HG03558 (cell line): ENCODE data around the gene P2RY12.
A peak's percentile ranks its signal among the peaks of the same experiment; 100 is the strongest.
"Not testable (repeated sequence)": the region's sequence is repeated elsewhere in the genome, so short reads cannot be mapped to it uniquely, and the experiment has no call there.

Experiments used
- ATAC-seq: cut with Tn5 transposase; IDR thresholded peaks from one replicate; pipeline ENCODE4 v1.9.1; 2021; ENCODE audit warnings: moderate number of reproducible peaks; ENCODE audit not compliant: unreplicated experiment; ENCODE audit errors: extremely low read depth

The P2RY12 gene

GRCh38 chr3:151393941-151394340 is 9.4 kb upstream of the P2RY12 start:
- no peak for ATAC-seq

DNA sequence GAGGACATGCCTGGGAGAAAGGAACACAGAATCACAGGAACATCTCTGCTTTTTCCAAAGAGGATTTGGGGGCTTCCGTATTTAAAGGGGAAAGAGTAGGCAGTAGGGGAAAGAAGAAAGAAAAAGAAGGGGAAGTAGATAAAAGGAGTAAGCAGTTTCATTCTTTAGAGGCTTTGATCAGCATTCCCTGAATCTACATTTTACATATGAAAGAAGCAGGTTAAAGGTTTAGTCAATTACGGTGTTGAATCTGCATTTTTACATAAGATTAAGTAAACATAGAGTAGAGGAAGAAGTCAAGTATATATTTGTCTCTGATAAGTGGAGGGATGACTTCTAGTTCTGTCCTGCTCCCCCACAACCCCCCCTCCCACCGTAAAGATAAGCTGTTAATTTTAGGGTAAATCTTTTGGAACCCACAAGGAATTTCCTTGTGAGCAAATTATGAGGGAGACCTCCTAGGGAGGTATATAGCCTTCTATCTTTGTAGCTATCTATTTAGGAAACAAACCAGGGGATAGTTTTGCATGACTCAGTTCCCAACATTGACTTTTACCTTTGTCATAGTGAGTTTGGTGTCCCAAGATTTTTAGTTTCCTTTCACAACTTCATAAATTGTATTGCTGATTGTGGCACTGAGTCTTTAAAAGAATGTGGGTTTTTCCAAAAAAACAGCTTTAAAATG is 8.7 kb upstream of the P2RY12 start:
- ATAC-seq = no peak

DNA sequence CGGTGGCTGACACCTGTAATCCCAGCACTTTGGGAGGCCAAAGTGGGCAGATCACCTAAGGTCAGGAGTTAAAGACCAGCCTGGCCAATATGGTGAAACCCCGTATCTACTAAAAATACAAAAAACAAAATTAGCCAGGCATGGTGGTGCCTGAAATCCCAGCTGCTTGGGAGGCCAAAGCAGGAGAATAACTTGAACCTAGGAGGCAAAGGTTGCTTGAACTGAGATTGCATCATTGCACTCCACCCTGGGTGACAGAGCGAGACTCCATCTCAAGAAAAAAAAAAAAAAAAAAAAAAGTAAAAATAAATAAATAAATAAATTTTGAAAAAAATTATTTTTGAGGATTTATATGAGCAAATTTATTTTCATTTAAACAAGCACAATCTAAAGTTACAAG is 7.6 kb upstream of the P2RY12 start:
- not testable (repeated sequence) for ATAC-seq

DNA sequence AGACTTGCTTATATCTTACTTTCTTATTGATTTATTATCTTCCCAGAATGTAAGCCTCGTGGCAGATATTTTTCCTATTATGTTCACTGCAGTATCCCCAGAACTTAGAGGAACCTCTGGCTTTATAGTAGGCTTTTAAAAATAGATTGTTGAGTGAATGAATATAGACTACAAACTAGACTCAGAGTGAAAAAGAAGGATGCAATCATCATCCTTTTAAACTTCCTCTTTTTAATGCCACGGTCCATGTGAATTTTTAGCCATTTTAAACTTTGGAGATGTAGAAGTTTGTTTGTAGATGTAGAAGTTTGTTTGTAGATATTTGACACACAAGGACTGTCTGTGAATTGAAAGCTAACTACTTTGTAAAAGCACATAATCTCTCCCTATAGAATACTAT is 7.2 kb upstream of the P2RY12 start:
- no peak for ATAC-seq

- ATAC-seq = no peak
Observed at GRCh38 chr3:151387842-151388241, 3.3 kb upstream of the P2RY12 start.

DNA sequence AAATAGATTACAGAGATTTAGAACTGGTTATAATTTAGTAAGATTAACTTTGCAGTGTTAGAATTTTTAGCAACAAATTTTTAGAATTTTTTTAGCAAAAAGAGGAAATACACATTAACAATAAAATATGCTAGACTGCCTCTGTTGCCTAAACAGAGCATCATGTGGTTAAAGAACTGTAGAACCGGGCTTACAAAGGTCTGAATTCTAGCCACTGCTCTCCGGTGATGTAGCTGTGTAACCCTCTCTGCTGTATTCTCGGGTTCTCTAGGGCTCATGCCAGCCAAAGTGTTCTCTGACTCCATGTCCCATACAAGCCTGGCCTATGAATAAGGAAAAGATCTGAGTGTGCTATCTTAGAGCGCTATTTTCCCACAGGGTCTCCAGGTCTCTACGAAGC is 2.9 kb upstream of the P2RY12 start:
- no peak for ATAC-seq

DNA sequence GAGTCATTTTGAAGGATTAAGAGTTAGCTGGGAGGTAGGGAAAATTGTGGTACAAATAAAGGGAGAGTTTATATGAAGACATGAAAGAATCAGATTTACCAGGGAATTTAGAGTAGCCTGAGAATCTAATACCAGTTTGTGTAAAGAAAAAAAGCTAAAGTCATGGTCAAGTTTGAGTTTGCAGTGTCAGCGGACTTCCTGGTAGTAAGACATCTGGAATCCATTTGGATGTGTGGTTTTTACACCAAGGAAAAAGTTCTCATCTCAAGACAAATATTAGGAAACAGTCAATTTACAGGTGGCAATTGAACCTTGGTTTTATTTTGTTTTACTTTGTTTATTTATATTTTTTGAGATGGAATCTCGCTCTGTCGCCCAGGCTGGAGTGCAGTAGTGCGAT is 1.5 kb upstream of the P2RY12 start:
- ATAC-seq = no peak

DNA sequence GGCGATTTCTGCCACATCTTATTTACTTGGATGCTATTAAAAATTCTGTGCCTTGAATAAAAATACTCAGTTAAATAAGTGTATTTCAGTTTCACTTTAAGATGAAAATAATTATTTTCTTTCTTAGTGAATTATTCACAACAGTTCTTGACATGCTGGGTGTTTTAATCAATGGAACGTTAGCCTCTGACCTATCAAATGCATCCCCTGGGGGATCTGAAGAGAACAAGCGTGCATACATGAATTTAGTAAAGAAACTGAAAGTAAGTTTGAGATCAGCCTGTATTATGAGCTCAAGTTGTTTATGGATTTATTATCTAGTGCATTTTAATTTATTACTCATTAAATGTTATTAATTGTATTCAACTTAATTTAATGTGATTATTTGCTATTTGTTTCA is 597 bp downstream of the P2RY12 start:
- peak; percentile 43 for ATAC-seq

DNA sequence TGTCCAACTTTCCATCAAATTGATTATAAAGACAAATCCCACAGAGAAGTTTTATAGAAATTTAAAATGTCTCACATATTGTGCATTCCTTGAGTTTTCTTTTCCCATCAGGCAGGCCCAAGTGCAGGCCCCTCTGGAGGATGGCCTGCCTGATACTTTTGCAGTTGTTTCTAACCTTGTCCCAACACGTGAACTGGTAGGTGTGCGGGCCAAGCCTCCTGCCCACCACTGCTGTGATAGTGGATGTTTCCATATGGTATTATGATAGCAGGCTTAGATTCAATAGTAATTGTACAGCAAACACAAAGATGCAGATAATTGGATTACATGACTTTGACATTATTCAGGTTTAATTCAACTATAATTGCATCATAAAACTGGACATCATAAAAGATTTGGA is 1.4 kb downstream of the P2RY12 start:
- no peak for ATAC-seq

DNA sequence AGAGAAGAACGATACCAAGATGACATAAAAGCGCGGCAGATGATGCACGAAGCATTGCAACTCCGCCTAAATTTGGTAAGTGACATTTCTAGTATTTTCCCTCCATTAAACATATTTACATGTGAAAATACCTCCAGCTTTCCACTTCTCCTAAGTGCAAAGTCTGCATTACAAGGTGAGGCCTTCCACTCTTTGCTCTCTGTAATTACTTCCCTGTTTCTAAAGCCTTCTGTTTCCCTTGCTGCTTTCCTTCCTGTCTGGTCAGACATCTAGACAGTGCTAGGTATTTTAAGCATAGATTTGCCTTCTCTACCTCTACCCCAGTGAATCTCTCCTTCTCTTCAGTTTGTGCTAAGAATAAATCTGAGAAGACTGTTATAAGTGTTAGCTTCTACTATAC is 1.9 kb downstream of the P2RY12 start:
- ATAC-seq = no peak

DNA sequence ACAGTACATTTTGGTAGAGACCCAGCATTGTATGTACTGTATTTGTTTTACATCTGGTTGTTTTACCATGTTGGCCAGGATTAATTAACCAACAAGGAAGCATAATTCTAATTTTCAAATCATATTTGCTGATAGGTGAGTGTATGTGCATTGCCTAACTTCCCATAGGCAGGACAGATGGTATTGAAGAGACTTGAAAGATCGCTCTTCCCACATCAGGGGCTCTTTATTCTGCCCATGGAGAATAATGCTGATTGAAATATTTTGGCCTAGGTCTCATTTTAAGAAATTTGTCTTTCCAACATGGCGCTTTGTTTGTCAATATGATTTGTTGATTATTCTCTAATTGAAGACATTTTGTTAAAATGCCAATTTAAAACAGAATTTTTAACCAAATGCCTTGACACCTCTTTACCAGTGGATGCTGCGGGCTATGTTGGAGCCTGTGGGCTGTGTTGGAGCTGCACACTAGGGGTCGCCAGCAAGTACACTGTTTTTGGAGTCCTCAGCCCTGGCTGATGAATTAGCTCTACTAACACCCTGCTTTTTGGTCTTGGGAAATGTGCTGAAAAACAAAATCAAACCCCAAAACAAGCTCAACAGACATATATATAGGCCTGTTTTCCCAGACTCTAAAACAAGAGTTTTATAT is 5.3 kb downstream of the P2RY12 start:
- no peak for ATAC-seq

GRCh38 chr3:151377768-151378385 is 6.7 kb downstream of the P2RY12 start:
- no peak for ATAC-seq

DNA sequence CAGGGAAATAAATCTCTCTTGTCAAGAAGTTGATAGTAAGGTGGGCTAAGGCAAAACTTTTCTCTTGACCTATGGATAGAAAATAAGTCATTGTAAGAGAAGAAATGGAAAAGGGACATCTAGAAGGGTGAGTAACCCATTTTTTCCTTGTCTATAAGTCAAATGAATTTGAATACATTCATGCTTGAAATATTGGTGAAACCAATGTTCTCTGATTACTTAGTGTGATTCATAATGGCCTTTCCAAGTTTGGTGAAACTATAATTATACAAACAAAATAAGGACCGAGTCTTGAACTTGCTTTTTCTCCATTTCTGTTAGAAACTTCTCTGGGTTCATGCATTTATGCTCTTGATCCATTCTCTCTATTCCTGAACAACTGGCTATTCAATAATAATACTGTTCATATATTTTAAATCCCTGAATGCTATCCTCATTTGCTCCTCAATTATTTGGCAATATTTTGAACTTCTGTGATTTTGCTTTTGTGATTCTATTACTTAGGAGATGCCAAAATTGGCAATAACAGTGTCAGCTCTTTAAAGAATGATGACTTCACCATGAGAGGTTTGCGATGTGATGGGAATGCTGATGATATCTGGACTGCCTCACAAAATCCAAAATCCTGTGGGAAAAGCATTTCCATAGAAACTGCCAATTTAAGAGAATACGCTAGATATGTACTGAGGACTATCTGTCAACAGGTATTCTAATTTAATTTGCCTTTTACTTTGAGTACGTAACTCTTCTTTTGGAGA is 12.3 kb downstream of the P2RY12 start:
- ATAC-seq = no peak

DNA sequence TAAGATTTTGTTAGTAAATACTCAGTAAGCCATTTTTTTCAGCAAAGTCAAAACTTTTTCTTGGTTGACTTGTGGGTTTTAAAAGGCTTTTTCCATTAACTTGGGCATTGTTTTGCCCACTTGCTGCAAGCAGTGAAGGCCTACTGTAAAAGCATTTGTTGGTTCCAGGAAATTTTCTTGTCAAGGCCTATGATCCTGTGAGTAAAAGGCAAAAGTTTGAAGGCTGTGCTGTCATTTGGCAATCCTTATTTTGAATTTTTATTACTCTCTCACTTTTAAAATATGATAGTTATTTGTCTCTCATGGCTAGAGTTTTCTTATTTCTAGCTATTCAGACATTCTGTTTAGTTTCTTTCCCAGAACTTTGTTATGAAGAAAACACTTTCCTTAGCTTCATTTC is 13.0 kb downstream of the P2RY12 start:
- ATAC-seq = no peak

GRCh38 chr3:151367448-151367847 is 17.1 kb downstream of the P2RY12 start:
- ATAC-seq = no peak

- no peak for ATAC-seq
Observed at GRCh38 chr3:151366993-151367392, 17.6 kb downstream of the P2RY12 start.

- no peak for ATAC-seq
Observed at GRCh38 chr3:151362751-151363174, 21.8 kb downstream of the P2RY12 start.

DNA sequence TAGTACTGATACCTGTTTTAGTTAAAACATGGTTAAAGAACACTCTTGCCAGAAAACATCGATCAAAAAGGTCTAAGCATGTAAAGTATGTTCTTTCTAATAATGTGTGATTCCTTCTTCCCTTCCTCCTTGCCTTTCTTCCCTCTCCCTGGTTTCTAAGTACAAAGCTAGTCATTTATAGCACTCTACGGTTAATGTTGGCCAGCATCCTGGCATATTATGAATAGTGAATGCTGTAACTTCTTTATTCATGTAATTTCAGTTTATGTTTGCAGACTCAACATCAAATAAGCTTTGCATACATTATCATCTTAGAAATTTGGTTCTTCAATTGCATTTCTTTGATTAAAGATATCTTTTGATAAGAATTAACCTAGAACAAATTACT is 27.1 kb downstream of the P2RY12 start:
- ATAC-seq = no peak

DNA sequence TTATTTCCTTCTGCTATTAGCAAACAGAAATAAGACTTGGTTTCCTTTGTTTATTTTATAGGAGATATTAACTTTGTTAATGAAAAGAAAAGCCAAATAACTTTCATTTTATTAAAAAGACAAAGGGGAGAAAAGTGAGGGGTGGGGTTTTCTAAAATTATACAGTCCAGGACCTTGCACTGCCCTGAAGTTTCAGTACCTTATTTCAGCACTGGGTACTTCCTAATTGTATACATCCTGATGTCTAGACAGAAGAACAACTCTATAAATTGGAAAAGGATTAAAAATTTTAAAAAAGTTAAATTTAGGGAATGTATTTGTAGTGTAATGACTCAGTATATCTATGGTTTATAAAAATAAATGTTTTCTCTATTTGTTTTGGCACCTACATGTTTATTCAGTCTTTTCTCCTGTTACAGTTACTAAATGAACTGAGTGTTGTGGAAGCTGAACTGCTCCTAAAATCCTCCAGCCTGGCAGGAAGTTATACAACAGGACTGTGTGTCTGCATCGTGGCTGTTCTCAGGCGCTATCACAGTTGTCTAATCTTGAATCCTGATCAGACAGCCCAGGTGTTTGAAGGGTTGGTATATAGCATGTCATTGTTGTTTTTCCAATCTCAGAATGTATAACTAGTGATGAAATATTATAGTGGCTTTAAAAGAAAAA is 27.6 kb downstream of the P2RY12 start:
- no peak for ATAC-seq

GRCh38 chr3:151351648-151352047 is 32.9 kb downstream of the P2RY12 start:
- no peak for ATAC-seq

DNA sequence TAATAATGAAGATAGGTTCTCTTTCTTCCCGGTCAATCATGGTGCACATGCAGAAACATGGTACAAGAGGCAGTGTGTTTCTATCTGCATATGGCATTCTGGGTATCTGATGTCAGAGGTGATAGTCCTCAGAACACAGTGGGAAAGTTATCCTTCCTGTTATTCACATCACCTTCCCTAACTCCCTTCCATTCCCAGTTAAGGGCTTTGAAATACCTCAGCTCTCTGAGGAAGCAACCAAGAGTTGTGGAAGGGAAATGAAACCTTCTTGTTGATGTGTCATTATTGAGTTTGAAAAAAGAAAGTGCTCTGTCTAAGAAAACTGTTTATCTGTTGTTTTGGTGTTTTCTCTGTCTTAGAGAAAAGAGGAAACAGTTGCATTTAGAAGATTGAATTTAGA is 33.3 kb downstream of the P2RY12 start:
- no peak for ATAC-seq
